Measurements from ENCODE around the gene KLF9. TPM values are rescaled to one million over a fixed set of nuclear protein-coding genes. Genes with fewer than 3 reads are reported as not detected.
A peak's percentile ranks its signal among the peaks of the same experiment; 100 is the strongest.

KLF9 gene
- polyA plus RNA-seq, 1 donor (not counting 4 experiments of a cell fraction or from before 2014, with no cell fraction given) = 4.5 TPM

GRCh38 chr9:70439991-70440706 lies 25.7 kb upstream of the KLF9 start:
- Histone ChIP-seq H3K9me1 (ENCODE audit: control insufficient read depth, extremely low read depth, insufficient read depth, low read length) (no peaks in the 10 kb centered on the region), H2AFZ (ENCODE audit: control insufficient read depth, low read length) (no peak overlapping the region), H3K79me2 (ENCODE audit: control insufficient read depth, insufficient read depth, low read length) (no peaks in the 10 kb centered on the region), H3K4me1 (ENCODE audit: control insufficient read depth, extremely low read depth, insufficient read depth, low read length) (peaks cover 16% of the 10 kb centered on the region), H3K9me3 (ENCODE audit: control insufficient read depth, low read depth, low read length) (no peaks in the 10 kb centered on the region), H3K27ac (ENCODE audit: control insufficient read depth, insufficient read depth, low read length) (no peak overlapping the region), H3K4me2 (ENCODE audit: control insufficient read depth, extremely low read depth, insufficient read depth, low read depth, low read length) (no peak overlapping the region), H3K4me3 (ENCODE audit: control insufficient read depth in 2 of 3, extremely low read depth in 1 of 3, insufficient read depth in 2 of 3, low read depth in 1 of 3, low read length in 3 of 3) (no peak overlapping the region), H3K27me3 (ENCODE audit: control insufficient read depth, extremely low read depth, insufficient read depth, low read length) (no peaks in the 10 kb centered on the region), H3K36me3 (ENCODE audit: control insufficient read depth in 2 of 2, extremely low read depth in 1 of 2, insufficient read depth in 2 of 2, low read length in 2 of 2) (no peaks in the 10 kb centered on the region), H3K9ac (ENCODE audit: control insufficient read depth, extremely low read depth, insufficient read depth, low read length) (no peak overlapping the region), H4K20me1 (ENCODE audit: control insufficient read depth, extremely low read depth, insufficient read depth, low read length) (no peaks in the 10 kb centered on the region)
- dilution Hi-C loops (cut with MboI; ENCODE audit: extremely low pct_ligation_motif_present, low sequenced_read_pairs) = no loop called here
- FAIRE-seq (no peak), DNase-seq (ENCODE audit: low read depth, low spot score) (no peak)
- TF ChIP-seq CTCF (optimal IDR thresholded peaks at IDR 0.05 in 1 of 3, IDR thresholded peaks at IDR 0.05 in 1 of 3, conservative IDR thresholded peaks at IDR 0.05 in 1 of 3; ENCODE audit: extremely low read depth in 1 of 3, insufficient read depth in 2 of 3, low read length in 3 of 3) (no peak), EZH2 (IDR thresholded peaks at IDR 0.05; ENCODE audit: low read length) (no peak)

- no peaks in the 10 kb centered on the region for H3K27me3 ChIP-seq (ENCODE audit: control insufficient read depth, extremely low read depth, insufficient read depth, low read length)
- DNase-seq (ENCODE audit: low read depth, low spot score) (no peak), FAIRE-seq (peak; percentile 94)
- no peaks in the 10 kb centered on the region for H3K9me3 ChIP-seq (ENCODE audit: control insufficient read depth, low read depth, low read length)
- H3K9me1 ChIP-seq (ENCODE audit: control insufficient read depth, extremely low read depth, insufficient read depth, low read length) = no peaks in the 10 kb centered on the region
- peaks cover 16% of the 10 kb centered on the region for H3K4me1 ChIP-seq (ENCODE audit: control insufficient read depth, extremely low read depth, insufficient read depth, low read length)
- peak overlapping the region; percentile 60 for H2AFZ ChIP-seq (ENCODE audit: control insufficient read depth, low read length)
- dilution Hi-C loops (cut with MboI; ENCODE audit: extremely low pct_ligation_motif_present, low sequenced_read_pairs) = no loop called here
- no peaks in the 10 kb centered on the region for H4K20me1 ChIP-seq (ENCODE audit: control insufficient read depth, extremely low read depth, insufficient read depth, low read length)
- no peak overlapping the region for H3K4me2 ChIP-seq (ENCODE audit: control insufficient read depth, extremely low read depth, insufficient read depth, low read depth, low read length)
- TF ChIP-seq EZH2 (IDR thresholded peaks at IDR 0.05; ENCODE audit: low read length) (no peak), CTCF (optimal IDR thresholded peaks at IDR 0.05 in 1 of 3, IDR thresholded peaks at IDR 0.05 in 1 of 3, conservative IDR thresholded peaks at IDR 0.05 in 1 of 3; ENCODE audit: extremely low read depth in 1 of 3, insufficient read depth in 2 of 3, low read length in 3 of 3) (no peak)
- H3K36me3 ChIP-seq (ENCODE audit: control insufficient read depth in 2 of 2, extremely low read depth in 1 of 2, insufficient read depth in 2 of 2, low read length in 2 of 2) = no peaks in the 10 kb centered on the region
- H3K4me3 ChIP-seq (ENCODE audit: control insufficient read depth in 2 of 3, extremely low read depth in 1 of 3, insufficient read depth in 2 of 3, low read depth in 1 of 3, low read length in 3 of 3) = no peak overlapping the region
- no peak overlapping the region for H3K9ac ChIP-seq (ENCODE audit: control insufficient read depth, extremely low read depth, insufficient read depth, low read length)
- H3K27ac ChIP-seq (ENCODE audit: control insufficient read depth, insufficient read depth, low read length) = no peak overlapping the region
- no peaks in the 10 kb centered on the region for H3K79me2 ChIP-seq (ENCODE audit: control insufficient read depth, insufficient read depth, low read length)
These were observed 24.0 kb upstream of the KLF9 start for GRCh38 chr9:70438341-70438928.

All from keratinocyte (primary cell).